ENCODE data around the gene PLA2G4D. TPM values are rescaled to one million over a fixed set of nuclear protein-coding genes. Genes with fewer than 3 reads are reported as not detected.

The PLA2G4D gene
- total and polyA plus RNA-seq, 2 experiments from 2014 or later = 0.07 to 0.15 TPM

GRCh38 chr15:42069496-42070278 is 24.7 kb downstream of the PLA2G4D start (continued):
- TF ChIP-seq ZNF114 (CRISPR knock-in tag; IDR thresholded peaks at IDR 0.05) (no peak), EZH2 (IDR thresholded peaks at IDR 0.05; ENCODE audit: low read depth, unreplicated experiment) (no peak), STAT1 (IDR thresholded peaks at IDR 0.05; ENCODE audit: unreplicated experiment) (no peak)

DNA sequence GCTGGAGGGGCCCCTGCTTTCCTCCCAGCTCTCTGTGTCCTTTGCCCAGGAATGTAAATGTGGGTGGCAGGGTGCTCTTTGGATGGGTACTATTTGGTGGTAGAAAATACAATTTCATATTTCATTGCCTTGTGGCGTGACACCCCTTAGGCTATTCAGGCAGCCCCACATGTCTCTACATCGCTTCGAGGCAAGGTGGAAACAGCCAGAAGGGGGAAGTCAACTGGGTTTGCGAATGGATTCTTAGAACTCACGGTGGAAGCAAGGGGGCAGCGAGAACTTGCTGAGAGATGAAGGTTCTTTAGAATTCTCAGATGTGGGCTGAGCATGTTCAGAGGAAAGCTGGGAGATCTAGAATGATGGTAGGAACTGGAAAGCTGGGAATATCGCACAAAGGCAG is 25.3 kb downstream of the PLA2G4D start:
- Histone ChIP-seq H3K36me3 (ENCODE audit: insufficient read depth) (no peaks in the 10 kb centered on the region), H4K20me1 (replicated peaks; ENCODE audit: insufficient read depth) (no peaks in the 10 kb centered on the region), H3K79me2 (replicated peaks; ENCODE audit: insufficient read depth) (no peaks in the 10 kb centered on the region), H3K27ac (ENCODE audit: low read depth) (no peak overlapping the region), H2AFZ (no peak overlapping the region), H3K4me3 (no peak overlapping the region), H3K27me3 (ENCODE audit: insufficient read depth) (no peaks in the 10 kb centered on the region), H3K9me2 (ENCODE audit: insufficient read depth) (no peaks in the 10 kb centered on the region), H3F3A (replicated peaks; ENCODE audit: low read depth) (no peaks in the 10 kb centered on the region), H3K4me1 (ENCODE audit: insufficient read depth) (no peaks in the 10 kb centered on the region), H3K4me2 (no peak overlapping the region)
- ATAC-seq (peak; percentile 20; the same call in 1 of the 3 replicates), DNase-seq (ENCODE audit: low spot score) (peak; percentile 47)
- H3K27ac Mint-ChIP-seq = no peak overlapping the region
- H3K4me3 Mint-ChIP-seq = no peak overlapping the region
- H3K4me1 Mint-ChIP-seq = peaks cover 6% of the 10 kb centered on the region
- H3K9me3 Mint-ChIP-seq = no peaks in the 10 kb centered on the region
- no peaks in the 10 kb centered on the region for H3K36me3 Mint-ChIP-seq (ENCODE audit: low read depth)
- TF ChIP-seq REST (IDR thresholded peaks at IDR 0.05; ENCODE audit: unreplicated experiment) (no peak), STAT1 (IDR thresholded peaks at IDR 0.05; ENCODE audit: unreplicated experiment) (no peak)
- TF ChIP-seq, protein P1, sequence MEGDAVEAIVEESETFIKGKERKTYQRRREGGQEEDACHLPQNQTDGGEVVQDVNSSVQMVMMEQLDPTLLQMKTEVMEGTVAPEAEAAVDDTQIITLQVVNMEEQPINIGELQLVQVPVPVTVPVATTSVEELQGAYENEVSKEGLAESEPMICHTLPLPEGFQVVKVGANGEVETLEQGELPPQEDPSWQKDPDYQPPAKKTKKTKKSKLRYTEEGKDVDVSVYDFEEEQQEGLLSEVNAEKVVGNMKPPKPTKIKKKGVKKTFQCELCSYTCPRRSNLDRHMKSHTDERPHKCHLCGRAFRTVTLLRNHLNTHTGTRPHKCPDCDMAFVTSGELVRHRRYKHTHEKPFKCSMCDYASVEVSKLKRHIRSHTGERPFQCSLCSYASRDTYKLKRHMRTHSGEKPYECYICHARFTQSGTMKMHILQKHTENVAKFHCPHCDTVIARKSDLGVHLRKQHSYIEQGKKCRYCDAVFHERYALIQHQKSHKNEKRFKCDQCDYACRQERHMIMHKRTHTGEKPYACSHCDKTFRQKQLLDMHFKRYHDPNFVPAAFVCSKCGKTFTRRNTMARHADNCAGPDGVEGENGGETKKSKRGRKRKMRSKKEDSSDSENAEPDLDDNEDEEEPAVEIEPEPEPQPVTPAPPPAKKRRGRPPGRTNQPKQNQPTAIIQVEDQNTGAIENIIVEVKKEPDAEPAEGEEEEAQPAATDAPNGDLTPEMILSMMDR (conservative IDR thresholded peaks at IDR 0.05; ENCODE audit: low read depth in 2 of 2) = peak; percentile 31 to 69
- H3K27me3 Mint-ChIP-seq (ENCODE audit: insufficient read depth, low read depth, poor library complexity) = peaks cover 5% of the 10 kb centered on the region

DNA sequence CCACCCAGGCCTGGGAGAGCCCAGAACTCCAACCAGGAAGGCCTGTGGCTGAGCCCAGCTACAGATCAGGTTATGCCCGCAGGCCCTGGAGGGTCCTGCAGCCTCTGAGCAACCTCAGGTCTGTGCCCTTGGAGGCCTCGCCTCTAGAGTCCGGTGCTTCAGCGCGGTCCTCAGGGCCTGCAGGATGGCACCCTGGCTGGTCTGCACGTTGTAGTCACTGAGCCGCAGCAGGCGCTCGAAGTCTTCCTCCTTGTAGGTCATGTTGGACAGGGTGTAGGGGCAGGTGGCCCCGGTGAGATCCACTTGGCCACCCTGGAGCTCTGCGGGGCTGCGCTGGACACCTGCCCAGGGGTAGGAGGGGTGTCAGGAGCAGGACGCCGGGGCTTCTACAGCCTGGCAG is 25.8 kb downstream of the PLA2G4D start:
- Histone ChIP-seq H3K4me1 (ENCODE audit: insufficient read depth) (no peaks in the 10 kb centered on the region), H3F3A (replicated peaks; ENCODE audit: low read depth) (no peaks in the 10 kb centered on the region), H3K36me3 (ENCODE audit: insufficient read depth) (no peaks in the 10 kb centered on the region), H3K4me3 (no peak overlapping the region), H2AFZ (no peak overlapping the region), H3K9me2 (ENCODE audit: insufficient read depth) (no peaks in the 10 kb centered on the region), H3K4me2 (no peak overlapping the region), H3K27ac (ENCODE audit: low read depth) (no peak overlapping the region), H3K79me2 (replicated peaks; ENCODE audit: insufficient read depth) (no peaks in the 10 kb centered on the region), H4K20me1 (replicated peaks; ENCODE audit: insufficient read depth) (no peaks in the 10 kb centered on the region), H3K27me3 (ENCODE audit: insufficient read depth) (no peaks in the 10 kb centered on the region)
- no peak for DNase-seq (ENCODE audit: low spot score)
- Mint-ChIP-seq H3K36me3 (ENCODE audit: low read depth) (no peaks in the 10 kb centered on the region), H3K27me3 (ENCODE audit: insufficient read depth, low read depth, poor library complexity) (peaks cover 3% of the 10 kb centered on the region), H3K4me3 (no peak overlapping the region), H3K4me1 (peaks cover 6% of the 10 kb centered on the region), H3K27ac (no peak overlapping the region), H3K9me3 (no peaks in the 10 kb centered on the region)
- no peak; the same call in 2 of the 3 replicates for ATAC-seq
- no peak for TF ChIP-seq ZNF114 (CRISPR knock-in tag; IDR thresholded peaks at IDR 0.05)
